COLO829 (cell line): ENCODE measurements around the gene ZFP64.
"Not testable (repeated sequence)": the region's sequence is repeated elsewhere in the genome, so short reads cannot be mapped to it uniquely, and the experiment has no call there.

Source experiments
- DNase-seq: peaks from one replicate; pipeline ENCODE4 v3.0.0; 2012; ENCODE audit warnings: low spot score

Gene ZFP64

DNA sequence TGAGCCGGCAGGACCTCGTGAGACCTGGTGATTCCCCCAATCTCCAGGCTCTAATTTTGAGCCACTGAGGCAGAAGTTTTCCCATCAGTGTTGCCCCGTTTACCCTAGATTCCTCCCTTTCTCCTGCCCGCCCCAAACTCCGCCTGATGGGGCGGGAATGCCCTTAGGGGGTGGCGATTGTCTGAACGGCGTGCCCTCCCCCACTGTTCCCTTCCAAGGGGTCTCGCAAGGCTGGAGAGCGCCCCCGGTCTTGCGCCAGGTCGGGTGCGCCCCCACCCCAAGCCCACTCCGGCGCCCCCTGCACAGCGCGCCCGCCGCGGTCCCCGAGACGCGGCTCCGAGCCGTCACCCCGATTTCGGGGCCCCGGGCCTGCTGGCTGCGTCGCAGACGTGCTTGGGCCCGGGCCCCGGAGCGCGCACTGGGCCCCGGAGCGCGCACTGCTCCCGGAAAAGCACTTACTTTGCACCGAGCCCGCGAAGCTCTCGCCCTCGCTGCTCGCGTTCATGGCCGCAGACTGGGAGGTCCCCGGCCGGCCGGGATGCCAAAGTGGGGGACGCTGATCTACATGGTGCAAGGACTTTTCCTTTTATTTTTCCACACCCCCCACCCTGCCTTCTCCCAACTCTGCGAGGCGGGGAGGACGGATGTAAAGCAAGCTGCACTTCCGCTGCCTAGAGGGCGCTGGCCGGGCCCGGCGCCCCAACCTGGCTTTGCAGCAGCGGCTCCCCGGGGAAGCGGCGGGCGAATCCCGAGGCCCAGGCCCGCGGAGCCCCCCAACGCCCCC, at the start of gene ZFP64:
TSS of gene ZFP64 (minus strand) at position 648 of the 784 bp plus-strand sequence. CDS start at position 505, 143 bp downstream.
- peak; percentile 60 for DNase-seq

DNA sequence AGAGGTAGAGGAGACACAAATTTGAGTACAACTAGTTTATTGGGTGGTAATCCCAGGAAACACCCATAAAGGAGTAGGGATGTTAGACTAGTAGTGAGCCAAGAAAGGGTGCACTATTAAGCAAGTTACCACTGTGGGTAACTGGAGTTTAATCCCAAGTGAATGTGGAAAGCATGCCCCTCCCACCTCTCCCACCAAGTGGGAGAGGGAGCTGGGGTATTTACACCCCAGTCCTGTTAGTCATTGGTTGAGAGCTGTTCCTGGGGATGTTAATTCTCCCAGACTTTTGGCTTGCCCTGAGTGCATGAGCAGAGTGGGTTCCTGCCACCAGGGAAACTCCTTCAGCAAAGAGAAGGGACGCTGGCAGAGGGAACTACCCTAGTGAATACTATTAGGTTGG, 49.2 kb upstream of the ZFP64 start:
- no peak for DNase-seq

GRCh38 chr20:52239102-52239501, 47.5 kb upstream of the ZFP64 start:
- DNase-seq, result no peak

DNA sequence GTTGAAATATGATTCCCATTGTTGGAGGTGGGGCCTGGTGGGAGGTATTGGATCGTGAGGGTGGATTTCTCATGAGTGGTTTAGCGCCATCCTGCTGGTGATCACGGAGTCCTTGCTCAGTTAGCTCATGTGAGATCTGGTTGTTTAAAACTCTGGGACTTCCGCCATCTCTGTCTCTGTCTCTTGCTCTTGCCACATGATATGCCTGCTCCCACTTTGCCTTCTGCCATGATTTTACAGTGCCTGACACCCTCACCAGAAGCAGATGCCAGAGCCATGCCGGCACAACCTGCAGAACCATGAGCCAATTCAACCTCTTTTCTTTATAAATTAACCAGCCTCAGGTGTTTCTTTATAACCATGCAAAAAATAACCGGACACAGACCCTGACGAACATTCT, 44.7 kb upstream of the ZFP64 start:
- DNase-seq, result no peak

DNA sequence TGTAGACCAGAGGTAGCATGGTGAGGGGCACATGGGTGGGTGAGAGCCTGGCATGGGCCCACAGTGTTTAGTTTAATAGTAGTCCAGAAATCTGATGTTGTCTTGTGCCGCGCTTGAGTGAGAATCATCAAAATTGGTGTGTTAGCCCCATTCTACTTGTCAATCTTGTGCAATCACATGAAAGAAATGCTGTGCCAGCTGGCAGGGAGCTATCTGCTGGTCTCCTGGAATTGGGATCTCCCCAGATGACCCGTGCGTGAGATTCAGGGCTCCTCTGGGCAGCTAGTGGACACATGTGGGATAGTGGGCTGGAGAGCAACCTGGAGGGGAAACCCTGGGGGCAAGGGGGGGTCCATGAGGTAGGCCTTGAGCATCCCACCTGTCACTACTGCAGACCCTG, 43.5 kb upstream of the ZFP64 start:
- DNase-seq, result no peak

- no peak for DNase-seq
Measured at GRCh38 chr20:52234302-52235045, 42.9 kb upstream of the ZFP64 start.

- no peak for DNase-seq
Measured at GRCh38 chr20:52231230-52231746, 39.7 kb upstream of the ZFP64 start.

DNA sequence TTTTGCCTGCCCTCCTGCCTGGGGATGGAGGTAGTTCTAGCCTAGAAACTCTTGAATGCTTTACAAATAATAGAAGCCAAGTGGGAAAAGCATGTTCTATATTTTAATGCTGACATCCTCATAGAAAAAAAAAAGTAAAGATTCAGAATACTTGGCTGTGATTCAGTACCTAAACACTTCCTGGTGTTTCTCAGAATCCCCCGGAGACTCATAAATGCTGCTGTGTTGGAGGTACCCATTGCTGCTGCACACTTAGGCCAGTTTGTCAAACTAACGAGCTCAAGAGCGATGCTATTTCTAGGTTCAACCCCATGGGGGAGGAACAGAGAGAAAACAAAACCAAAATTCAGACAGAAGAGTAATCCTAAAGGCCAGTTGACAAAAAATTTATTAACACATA, 38.8 kb upstream of the ZFP64 start:
- peak; percentile 48 for DNase-seq

DNA sequence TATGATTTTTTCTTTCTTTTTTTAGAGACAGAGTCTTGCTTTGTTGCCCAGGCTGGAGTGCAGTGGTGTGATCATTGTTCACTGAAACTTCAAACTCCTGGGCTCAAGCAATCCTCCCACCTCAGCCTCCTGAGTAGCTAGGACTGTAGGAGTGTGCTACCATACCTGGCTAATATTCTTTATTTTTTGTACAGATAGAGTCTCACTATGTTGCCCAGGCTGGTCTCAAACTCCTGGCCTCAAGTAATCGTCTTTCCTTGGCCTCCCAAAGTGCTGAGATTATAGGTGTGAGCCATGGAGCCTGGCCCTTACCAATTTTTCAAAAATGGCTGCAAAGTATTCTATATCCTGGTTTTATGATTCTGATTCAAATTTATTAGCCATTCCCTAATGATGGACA, 37.8 kb upstream of the ZFP64 start:
- not testable (repeated sequence) for DNase-seq

DNA sequence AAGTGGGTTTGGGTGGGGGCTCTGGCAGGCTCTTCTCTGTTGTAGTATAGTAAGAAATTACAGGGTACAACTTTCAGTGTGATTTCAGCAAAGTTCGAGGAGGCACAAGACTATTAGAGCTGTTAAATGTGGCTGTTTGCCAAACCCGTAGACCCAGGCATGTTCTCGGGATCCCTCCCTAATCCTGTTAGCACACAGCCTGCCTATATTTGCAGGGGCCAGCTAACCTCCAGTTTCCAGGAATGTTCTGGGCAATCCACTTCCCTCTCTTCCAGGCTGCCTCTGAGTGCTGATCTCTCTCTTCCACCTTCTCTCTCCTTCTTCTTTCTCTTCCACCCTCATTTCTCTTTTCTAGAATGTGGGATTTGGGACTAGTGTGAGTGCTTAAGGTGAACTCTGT, 34.8 kb upstream of the ZFP64 start:
- DNase-seq, result no peak

GRCh38 chr20:52224920-52225319, 33.3 kb upstream of the ZFP64 start:
- no peak for DNase-seq

GRCh38 chr20:52221362-52221761, 29.8 kb upstream of the ZFP64 start:
- DNase-seq, result not testable (repeated sequence)

GRCh38 chr20:52220891-52221290, 29.3 kb upstream of the ZFP64 start:
- DNase-seq, result not testable (repeated sequence)

DNA sequence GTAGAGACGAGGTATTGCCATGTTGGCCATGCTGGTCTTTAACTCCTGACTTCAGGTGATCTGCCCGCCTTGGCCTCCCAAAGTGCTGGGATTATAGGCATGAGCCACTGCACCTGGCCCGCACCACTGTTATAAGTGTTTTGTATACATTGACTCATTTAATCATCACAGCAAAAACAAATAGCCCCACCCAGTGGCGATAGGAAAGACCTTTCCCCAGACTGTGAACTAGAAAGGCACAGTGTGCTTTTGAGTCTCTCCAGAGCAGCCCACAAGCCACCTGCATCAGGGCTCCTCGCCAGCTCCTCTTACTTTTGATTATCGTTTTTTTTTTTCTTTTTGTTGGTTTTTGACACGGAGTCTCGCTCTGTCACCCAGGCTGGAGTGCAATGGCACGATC, 27.9 kb upstream of the ZFP64 start:
- DNase-seq, result no peak

DNA sequence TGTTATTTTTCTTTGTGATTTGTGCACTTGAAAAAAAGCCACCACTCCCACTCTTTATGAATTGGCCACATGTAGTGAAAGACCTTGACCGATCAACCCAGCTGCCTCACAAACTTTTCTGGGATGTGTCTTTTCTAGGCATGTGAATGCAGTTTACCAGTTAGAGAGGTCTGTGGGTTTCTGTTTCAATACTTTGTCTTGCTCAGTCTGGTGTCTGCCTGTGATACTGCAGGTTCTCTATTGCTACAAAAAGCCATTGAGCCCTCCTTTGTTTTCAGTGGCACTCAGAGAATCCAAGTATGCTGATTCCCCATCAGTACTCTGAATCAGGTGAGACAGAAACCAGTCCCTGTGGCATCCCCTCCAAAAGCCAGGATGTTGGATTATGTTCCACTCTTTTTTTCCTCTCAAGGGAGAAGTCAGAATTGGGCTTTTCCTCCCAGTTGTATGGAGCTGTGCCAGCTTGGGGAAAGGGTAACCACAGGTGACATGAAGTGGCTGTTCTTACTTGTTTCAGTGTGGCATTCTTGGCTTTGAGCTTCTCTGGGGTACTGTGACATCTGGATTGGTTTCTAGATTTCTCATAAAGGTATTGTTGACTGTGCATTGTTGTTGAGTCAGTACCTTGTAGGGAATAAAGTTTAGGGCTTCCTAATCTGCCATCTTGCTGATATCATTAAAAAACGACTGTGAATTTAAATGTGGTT, 26.3 kb upstream of the ZFP64 start:
- DNase-seq, result no peak

DNA sequence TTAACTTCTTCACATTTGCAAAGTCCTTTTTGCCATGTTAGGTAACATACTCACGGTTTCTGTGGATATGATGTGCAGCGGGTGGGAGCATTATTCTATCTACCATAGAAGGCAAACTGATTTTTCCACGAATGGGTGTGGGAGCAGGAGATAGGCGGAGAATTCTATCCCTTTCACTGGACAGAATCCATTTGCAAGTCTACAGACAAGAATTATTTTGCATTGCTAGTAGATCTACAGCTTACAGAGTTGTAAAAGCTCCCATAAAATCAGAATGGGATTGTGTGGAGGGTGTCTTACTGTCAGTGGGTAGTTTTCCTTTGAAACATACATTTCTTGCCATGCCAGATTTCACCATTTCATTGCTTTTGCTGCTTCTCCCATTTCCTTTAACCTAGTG, 22.4 kb upstream of the ZFP64 start:
- DNase-seq, result no peak

DNA sequence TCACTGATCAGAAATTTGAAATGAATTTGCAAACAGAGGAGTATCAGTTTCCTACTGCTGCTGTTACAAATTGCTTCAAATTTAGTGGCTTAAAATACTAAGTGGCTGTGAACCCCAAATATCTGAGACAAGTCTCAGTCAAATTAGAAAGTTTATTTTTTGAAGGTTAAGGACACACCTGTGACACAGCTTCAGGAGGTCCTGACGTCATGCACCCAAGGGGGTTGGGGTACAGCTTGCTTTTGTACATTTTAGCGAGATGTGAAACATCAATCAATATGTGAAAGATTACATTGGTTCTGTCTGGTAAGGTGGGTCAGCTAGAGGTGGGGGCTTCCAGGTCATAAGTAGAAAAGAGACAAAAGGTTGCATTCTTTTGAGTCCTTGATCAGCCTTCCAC, 21.4 kb upstream of the ZFP64 start:
- DNase-seq, result no peak

GRCh38 chr20:52210037-52210990, 18.7 kb upstream of the ZFP64 start:
- DNase-seq, result no peak

- no peak for DNase-seq
Measured at GRCh38 chr20:52209154-52209571, 17.6 kb upstream of the ZFP64 start.

- DNase-seq, result no peak
Measured at GRCh38 chr20:52207020-52207810, 15.6 kb upstream of the ZFP64 start.

DNA sequence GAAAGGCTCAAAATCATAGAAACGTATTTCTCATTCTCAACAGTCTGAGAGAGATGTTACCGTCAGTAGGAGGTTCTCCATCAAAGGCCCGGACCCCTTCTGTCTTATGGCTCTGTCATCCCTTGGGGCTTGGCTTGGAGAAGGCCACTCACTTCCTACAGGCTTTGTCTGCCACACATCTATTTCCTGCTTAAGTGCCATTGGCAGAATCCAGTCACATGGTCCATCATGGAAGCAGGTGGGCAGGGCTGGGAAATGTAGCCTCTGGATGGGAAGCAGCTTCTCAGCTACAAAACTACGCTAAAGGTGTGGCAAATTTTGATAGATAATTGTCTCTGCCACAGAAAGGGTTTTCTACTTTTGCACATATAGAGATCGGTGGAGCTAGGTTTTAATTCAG, 12.6 kb upstream of the ZFP64 start:
- no peak for DNase-seq
